ENCODE results near the gene FN1. TPM values are rescaled to one million over a fixed set of nuclear protein-coding genes. Genes with fewer than 3 reads are reported as not detected.

Gene FN1
- total and polyA plus RNA-seq, 2 of the 8 experiments (the other 6 are each of a cell fraction or from before 2014, with no cell fraction given) = 42.9 to 109 TPM

GRCh38 chr2:215347878-215348277 is 88.0 kb downstream of the FN1 start:
- POLR2A ChIA-PET (ENCODE audit: partially characterized antibody) = no interaction called here
- no peak overlapping the region for H2BK12ac ChIP-seq (ENCODE audit: low read depth, low read length)
- CTCF ChIA-PET (ENCODE audit: partially characterized antibody) = no interaction called here
- no peak for FAIRE-seq
- H3K56ac ChIP-seq (replicated peaks; ENCODE audit: insufficient read length, low read depth, low read length) = no peak overlapping the region
- no peak overlapping the region for H3K9ac ChIP-seq (replicated peaks in 1 of 4; ENCODE audit: extremely low read depth in 1 of 4, low read depth in 3 of 4, low read length in 3 of 4)
- no peak overlapping the region for H4K91ac ChIP-seq (replicated peaks; ENCODE audit: insufficient read length, low read length)
- H4K5ac ChIP-seq (ENCODE audit: insufficient read length, low read depth, low read length) = no peak overlapping the region
- H3K4me1 ChIP-seq (replicated peaks in 1 of 4; ENCODE audit: control insufficient read depth in 3 of 4, insufficient read depth in 4 of 4, low read length in 3 of 4) = no peaks in the 10 kb centered on the region
- H2BK120ac ChIP-seq (replicated peaks; ENCODE audit: low read depth, low read length) = no peak overlapping the region
- no peaks in the 10 kb centered on the region for H3K23me2 ChIP-seq (ENCODE audit: low read depth, low read length)
- H2BK20ac ChIP-seq (ENCODE audit: low read length) = no peak overlapping the region
- H3K23ac ChIP-seq (ENCODE audit: insufficient read length) = no peak overlapping the region
- no peaks in the 10 kb centered on the region for H3K9me3 ChIP-seq (ENCODE audit: insufficient read depth in 2 of 2, low read depth in 1 of 2, low read length in 1 of 2)
- H3K4ac ChIP-seq (replicated peaks; ENCODE audit: insufficient read length, low read depth, low read length) = no peak overlapping the region
- H3K79me2 ChIP-seq (ENCODE audit: control insufficient read depth in 1 of 2, insufficient read depth in 2 of 2, low read length in 2 of 2) = no peaks in the 10 kb centered on the region; a peak in 1 of 4 replicates
- peaks cover 0 to 2% of the 10 kb centered on the region in 2 experiments for H4K20me1 ChIP-seq (replicated peaks in 1 of 2; ENCODE audit: control insufficient read depth in 1 of 2, insufficient read depth in 2 of 2, low read length in 2 of 2)
- no peak overlapping the region for H2AFZ ChIP-seq (ENCODE audit: low read length)
- H2BK15ac ChIP-seq (ENCODE audit: low read length) = no peak overlapping the region
- H3K79me1 ChIP-seq (ENCODE audit: low read depth, low read length) = no peaks in the 10 kb centered on the region
- no peak overlapping the region for H3K27ac ChIP-seq (ENCODE audit: low read depth, low read length)
- TF ChIP-seq SIX5 (IDR thresholded peaks at IDR 0.05; ENCODE audit: low read depth, low read length) (no peak), JUN (IDR thresholded peaks at IDR 0.05; ENCODE audit: low read depth, low read length) (no peak), SIRT6 (IDR thresholded peaks at IDR 0.05; ENCODE audit: low read length) (no peak), HDAC6 (IDR thresholded peaks at IDR 0.05; ENCODE audit: low read depth, low read length) (no peak), CREB1 (IDR thresholded peaks at IDR 0.05) (no peak), RFX5 (IDR thresholded peaks at IDR 0.05; ENCODE audit: borderline replicate concordance, low read depth, low read length) (no peak), YY1 (IDR thresholded peaks at IDR 0.05; ENCODE audit: low read depth, low read length) (no peak), CBX8 (IDR thresholded peaks at IDR 0.05; ENCODE audit: borderline replicate concordance, low read depth, low read length) (no peak)
- DNase-seq (ENCODE audit: low read depth in 1 of 2, low spot score in 2 of 2) = no peak
- no peak overlapping the region for H2AK5ac ChIP-seq (ENCODE audit: low read depth, low read length)
- no peak overlapping the region for H3K18ac ChIP-seq (ENCODE audit: extremely low read depth, low read length)
- no peaks in the 10 kb centered on the region for H3K27me3 ChIP-seq (replicated peaks in 1 of 4; ENCODE audit: control insufficient read depth in 3 of 4, extremely low read depth in 1 of 4, insufficient read depth in 3 of 4, low read length in 3 of 4)
- H2BK5ac ChIP-seq (ENCODE audit: low read depth, low read length) = no peak overlapping the region
- no peak overlapping the region for H3K4me3 ChIP-seq (ENCODE audit: extremely low read depth in 1 of 4, insufficient read depth in 2 of 4, low read depth in 3 of 4, low read length in 4 of 4)
- H3K4me2 ChIP-seq (ENCODE audit: insufficient read depth in 1 of 2, low read depth in 2 of 2, low read length in 2 of 2) = no peak overlapping the region
- H4K8ac ChIP-seq (ENCODE audit: extremely low read depth, insufficient read depth, low read length) = no peak overlapping the region
- no peak overlapping the region for H3K14ac ChIP-seq (ENCODE audit: insufficient read length)
- peaks cover 27 to 74% (median 43%) of the 10 kb centered on the region in 4 experiments for H3K36me3 ChIP-seq (ENCODE audit: control insufficient read depth in 2 of 4, insufficient read depth in 4 of 4, low read length in 3 of 4)
